ENCODE data around the gene ITPKC.

GRCh38 chr19:40695881-40696280, 21.0 kb upstream of the ITPKC start:
- TF ChIP-seq CTCF (conservative IDR thresholded peaks at IDR 0.05; ENCODE audit: low read depth in 2 of 2) (no peak), POLR2AphosphoS5 (IDR thresholded peaks at IDR 0.05; ENCODE audit: low read depth) (no peak), EZH2 (IDR thresholded peaks at IDR 0.05; ENCODE audit: low read depth, unreplicated experiment) (no peak), EZH2phosphoT487 (IDR thresholded peaks at IDR 0.05; ENCODE audit: unreplicated experiment) (no peak), REST (IDR thresholded peaks at IDR 0.05; ENCODE audit: unreplicated experiment) (no peak), ZNF462 (CRISPR knock-in tag; IDR thresholded peaks at IDR 0.05) (no peak)

Measured in GM23338 (cell line).